ENCODE results near the gene IL6ST.

GRCh38 chr5:55918087-55919035 is 76.4 kb downstream of the IL6ST start:
- TF ChIP-seq, protein P1, sequence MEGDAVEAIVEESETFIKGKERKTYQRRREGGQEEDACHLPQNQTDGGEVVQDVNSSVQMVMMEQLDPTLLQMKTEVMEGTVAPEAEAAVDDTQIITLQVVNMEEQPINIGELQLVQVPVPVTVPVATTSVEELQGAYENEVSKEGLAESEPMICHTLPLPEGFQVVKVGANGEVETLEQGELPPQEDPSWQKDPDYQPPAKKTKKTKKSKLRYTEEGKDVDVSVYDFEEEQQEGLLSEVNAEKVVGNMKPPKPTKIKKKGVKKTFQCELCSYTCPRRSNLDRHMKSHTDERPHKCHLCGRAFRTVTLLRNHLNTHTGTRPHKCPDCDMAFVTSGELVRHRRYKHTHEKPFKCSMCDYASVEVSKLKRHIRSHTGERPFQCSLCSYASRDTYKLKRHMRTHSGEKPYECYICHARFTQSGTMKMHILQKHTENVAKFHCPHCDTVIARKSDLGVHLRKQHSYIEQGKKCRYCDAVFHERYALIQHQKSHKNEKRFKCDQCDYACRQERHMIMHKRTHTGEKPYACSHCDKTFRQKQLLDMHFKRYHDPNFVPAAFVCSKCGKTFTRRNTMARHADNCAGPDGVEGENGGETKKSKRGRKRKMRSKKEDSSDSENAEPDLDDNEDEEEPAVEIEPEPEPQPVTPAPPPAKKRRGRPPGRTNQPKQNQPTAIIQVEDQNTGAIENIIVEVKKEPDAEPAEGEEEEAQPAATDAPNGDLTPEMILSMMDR (IDR thresholded peaks at IDR 0.05; ENCODE audit: borderline replicate concordance, extremely low read depth, low read length, poor library complexity, severe bottlenecking), result no peak
- TF ChIP-seq EZH2 (IDR thresholded peaks at IDR 0.05; ENCODE audit: borderline replicate concordance, low read depth, low read length, severe bottlenecking), result no peak
